ENCODE data around the gene TAGLN3.
"Not testable (repeated sequence)": the region's sequence is repeated elsewhere in the genome, so short reads cannot be mapped to it uniquely, and the experiment has no call there.

TAGLN3 gene

GRCh38 chr3:112010636-112011035 lies 11.9 kb downstream of the TAGLN3 start:
- no peak for DNase-seq (ENCODE audit: low spot score)

- DNase-seq (ENCODE audit: low spot score), result no peak
Observed at GRCh38 chr3:112011376-112011940, 12.7 kb downstream of the TAGLN3 start.

GRCh38 chr3:112012205-112012992 lies 13.7 kb downstream of the TAGLN3 start:
- DNase-seq (ENCODE audit: low spot score), result no peak

DNA sequence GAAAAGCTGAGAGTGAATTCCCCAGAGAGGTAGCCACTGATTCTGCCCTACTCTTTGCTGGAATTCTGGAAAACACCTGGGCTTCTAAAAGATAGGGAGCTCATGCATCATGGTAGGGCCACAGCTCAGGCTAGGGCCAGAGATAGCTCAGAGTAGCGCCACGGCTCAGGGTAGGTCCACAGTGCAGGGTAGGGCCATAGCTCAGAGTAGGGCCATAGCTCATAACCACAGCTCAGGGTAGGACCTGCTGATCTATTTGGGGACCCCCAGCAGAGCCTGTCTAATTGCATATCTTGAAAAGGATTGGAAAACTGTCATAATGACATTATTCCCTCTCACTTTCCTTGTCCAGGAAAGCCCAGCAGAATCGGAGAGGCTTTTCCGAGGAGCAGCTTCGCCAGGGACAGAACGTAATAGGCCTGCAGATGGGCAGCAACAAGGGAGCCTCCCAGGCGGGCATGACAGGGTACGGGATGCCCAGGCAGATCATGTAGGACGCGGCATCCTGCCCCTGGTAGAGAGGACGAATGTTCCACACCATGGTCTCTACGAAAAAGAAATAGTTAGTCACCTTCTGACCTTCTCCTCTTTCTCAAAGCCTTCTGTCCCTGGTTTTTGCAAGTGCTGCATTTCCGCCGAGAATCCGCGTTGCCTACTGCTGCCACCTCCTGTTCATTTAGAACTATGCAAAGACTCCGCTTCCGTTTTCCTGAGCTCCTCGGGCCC lies 14.5 kb downstream of the TAGLN3 start:
- DNase-seq (ENCODE audit: low spot score), result peak; percentile 73

DNA sequence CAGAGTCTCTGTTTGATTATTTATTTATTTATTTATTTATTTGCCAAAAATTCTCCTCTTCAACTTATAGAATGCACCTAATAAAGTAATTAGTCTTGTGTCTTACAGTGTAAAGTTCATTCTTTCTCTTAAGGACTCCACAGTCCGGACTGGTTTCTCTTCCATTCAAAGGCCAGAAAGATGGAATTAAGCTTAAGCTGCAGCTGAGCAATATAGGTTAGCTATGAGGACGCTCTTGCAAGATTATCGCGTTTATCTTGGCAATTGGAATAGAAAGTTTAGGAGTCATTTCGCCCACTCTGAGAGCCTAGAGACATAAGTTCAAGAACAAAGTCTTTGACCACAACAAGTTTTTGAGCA lies 15.0 kb downstream of the TAGLN3 start:
- DNase-seq (ENCODE audit: low spot score), result no peak

DNA sequence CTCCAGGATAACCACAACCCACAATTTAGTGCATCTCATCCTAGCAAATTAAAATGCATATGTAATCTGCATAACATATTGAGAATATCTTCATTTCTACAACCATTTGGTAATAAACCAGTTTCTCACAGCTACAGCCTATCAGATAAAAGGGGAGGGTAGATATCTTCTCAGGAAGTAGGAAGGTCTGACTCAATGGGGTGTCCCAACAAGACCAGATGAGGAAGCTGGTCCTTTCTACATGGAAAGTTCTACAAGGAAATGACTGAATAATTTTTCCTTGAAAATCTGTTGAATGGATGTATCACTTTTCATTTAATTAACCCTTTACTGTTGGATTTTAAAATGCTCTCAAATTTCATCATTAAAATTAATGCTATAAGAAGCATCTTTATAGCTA lies 18.4 kb downstream of the TAGLN3 start:
- DNase-seq (ENCODE audit: low spot score), result no peak

DNA sequence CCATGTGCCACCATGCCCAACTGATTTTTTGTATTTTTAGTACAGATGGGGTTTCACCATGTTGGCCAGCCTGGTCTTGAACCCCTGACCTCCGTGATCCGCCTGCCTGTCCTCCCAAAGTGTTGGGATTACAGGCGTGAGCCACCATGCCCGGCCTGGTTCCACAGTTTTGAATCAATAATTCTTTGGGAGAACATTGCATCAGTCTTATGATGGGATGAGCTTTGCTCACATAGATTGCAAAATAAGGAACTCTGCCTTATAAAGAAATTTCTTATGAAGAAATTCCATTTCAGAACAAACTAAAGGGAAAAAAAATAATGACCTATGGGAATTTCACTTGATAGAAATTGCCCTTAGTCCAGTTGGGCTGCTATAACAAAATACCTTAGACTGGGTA lies 20.0 kb downstream of the TAGLN3 start:
- DNase-seq (ENCODE audit: low spot score), result no peak

GRCh38 chr3:112019716-112020115 lies 21.0 kb downstream of the TAGLN3 start:
- DNase-seq (ENCODE audit: low spot score), result no peak

DNA sequence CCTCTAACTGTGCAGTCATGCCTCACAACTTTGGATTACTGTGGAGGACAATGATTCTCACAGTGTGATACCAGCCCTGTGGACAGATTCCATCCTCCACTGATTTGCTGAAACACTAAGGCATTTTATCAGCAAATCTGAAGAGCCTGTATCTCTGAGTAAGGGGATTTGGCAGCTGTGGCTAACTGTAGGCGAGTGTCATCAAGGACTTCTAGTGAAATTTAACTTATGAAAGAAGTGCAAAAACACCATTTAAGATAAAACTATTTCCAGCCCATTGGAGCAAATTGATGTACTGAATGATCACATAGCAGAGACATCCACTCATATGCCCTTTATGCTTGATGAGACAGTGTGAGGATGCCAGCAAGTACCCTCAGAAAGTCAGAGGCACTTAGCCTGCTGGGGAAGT lies 22.0 kb downstream of the TAGLN3 start:
- no peak for DNase-seq (ENCODE audit: low spot score)

DNA sequence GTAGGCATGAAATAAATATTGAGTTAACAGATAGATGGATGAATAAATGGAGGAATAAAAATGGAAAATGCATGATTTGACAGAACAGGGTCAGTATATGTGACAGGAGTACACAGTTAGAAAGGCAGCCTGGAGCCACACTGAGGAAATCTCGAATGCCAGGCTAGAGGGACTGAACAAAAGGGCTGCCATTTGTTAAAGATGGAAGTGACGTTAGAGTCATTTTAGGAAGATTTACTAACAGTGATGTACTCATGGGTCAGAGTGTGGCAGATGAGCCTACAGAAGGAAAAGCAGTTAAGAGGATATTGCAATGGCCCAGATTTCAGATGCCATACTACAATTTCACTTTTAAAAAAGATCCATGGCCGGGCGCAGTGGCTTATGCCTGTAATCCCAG lies 28.4 kb downstream of the TAGLN3 start:
- no peak for DNase-seq (ENCODE audit: low spot score)

DNA sequence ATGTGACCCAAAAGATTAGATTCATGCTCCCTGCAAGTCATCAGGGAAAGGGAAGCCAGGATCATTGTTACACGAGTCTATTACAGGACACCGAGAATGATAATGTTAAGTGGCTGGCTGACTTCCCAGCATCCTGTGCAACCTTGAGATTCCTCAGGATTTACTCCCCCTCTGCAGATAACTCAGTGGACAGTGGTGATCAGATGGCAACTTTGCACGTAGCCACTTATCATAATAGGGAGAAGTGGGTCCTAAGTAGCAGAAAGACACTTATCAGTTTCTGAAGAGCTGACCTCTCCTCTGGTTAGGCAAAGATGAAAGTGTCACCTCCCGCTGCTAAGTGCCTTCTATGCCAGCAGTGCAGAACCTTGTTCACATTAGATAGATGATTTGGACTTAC lies 29.1 kb downstream of the TAGLN3 start:
- DNase-seq (ENCODE audit: low spot score), result no peak

GRCh38 chr3:112030901-112031300 lies 32.2 kb downstream of the TAGLN3 start:
- DNase-seq (ENCODE audit: low spot score), result no peak

- DNase-seq (ENCODE audit: low spot score), result no peak
Observed at GRCh38 chr3:112032098-112032731, 33.5 kb downstream of the TAGLN3 start.

GRCh38 chr3:112034436-112034835 lies 35.7 kb downstream of the TAGLN3 start, which contains the start of gene TMPRSS7:
TMPRSS7 (plus strand) TSS chr3:112034736; CDS start chr3:112034846, 110 bp downstream.
- no peak for DNase-seq (ENCODE audit: low spot score)

GRCh38 chr3:112035241-112035640 lies 36.5 kb downstream of the TAGLN3 start:
- DNase-seq (ENCODE audit: low spot score), result no peak

- DNase-seq (ENCODE audit: low spot score), result not testable (repeated sequence)
Observed at GRCh38 chr3:112037194-112037593, 38.5 kb downstream of the TAGLN3 start.

GRCh38 chr3:112038863-112039262 lies 40.1 kb downstream of the TAGLN3 start:
- no peak for DNase-seq (ENCODE audit: low spot score)

GRCh38 chr3:112041321-112041720 lies 42.6 kb downstream of the TAGLN3 start:
- DNase-seq (ENCODE audit: low spot score), result no peak

DNA sequence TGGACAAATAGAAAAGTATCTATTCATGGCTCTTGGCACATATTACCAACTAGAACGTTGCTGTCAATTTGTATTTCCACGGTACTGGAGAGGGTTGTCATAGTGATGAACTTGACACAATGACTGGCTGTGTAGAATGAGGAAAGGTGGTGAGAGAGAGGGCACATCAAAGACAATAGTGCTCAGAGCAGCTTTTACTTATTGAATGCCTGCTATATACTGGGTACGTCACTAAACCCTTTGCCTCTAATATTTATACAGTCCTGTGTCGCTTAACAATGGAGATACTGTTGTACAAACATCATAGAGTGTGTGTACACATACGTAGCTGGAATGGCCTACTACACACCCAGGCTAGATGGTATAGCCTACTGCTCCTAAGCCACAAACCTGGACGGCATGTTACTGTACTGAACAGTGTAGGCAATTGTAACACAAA lies 44.1 kb downstream of the TAGLN3 start:
- no peak for DNase-seq (ENCODE audit: low spot score)

DNA sequence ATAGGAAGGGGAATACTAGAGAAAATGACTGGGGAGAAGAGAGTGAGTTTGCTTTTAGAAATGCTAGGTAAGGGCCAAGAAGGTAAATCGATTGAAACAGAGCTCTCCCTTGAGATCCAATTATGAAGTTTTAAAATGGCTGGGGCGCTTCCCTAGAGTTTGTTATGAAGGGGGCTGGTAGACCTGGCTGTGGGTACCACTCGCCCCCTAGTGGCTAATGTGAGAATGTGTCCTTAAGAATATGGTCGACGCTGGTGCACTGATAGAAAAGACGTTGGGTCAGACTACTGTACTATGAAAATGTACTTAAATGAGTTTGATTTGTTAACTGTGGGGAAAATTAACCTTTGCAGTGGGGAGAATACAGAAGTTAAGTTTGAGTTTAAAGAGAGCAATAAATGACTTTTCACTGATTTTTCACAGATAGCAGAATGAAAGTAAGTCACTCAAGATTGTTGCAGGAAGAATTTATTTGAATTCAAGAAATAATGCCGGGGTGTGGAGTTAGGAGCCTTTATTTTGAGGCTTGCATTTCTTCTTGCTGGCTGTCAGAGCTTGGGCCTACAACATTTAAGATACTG lies 45.0 kb downstream of the TAGLN3 start:
- DNase-seq (ENCODE audit: low spot score), result no peak

DNA sequence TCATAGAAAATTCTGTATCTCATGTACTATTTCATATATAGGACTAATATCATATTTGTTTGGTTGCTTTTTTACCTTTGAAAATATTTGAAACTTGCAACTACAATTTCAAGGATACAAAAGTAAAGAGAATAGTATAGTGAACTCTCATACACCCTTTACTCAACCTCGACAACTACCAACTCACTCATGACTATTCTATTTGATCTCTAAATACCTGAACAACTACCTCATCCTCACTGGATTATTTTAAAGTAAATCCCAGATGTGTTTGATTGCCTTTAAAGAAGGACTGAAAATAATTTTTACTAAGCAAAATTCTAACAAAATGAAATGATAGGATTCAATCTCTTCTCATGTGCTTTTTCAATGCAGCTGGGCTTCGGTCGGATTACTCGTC lies 47.9 kb downstream of the TAGLN3 start:
- no peak for DNase-seq (ENCODE audit: low spot score)

DNA sequence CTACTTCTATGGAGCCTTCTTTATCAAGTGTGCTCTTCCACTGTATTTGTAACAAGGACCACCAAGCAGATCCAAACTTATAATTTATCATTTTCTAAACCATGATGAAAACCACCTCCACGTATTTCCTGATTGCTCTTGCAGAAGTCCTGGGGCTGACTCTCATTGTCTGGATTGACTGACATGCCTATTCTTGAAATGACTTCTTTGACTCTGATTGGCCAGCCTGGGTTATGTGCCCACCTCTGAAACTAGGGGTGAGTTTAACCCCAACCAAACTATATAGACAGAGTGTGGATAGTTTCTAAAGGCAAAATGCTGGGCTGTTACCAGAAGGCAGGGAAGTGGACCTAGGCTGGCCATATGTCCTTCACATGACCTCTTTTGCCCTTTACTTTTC lies 48.5 kb downstream of the TAGLN3 start:
- no peak for DNase-seq (ENCODE audit: low spot score)

All from left forelimb (tissue), 1 donor.